Ishikawa (cell line): ENCODE measurements around the gene ZCCHC14.
A peak's percentile ranks its signal among the peaks of the same experiment; 100 is the strongest.
"Not testable (repeated sequence)": the region's sequence is repeated elsewhere in the genome, so short reads cannot be mapped to it uniquely, and the experiment has no call there.

Experiments used
- CEBPB ChIP-seq: IDR thresholded peaks from 2 replicates; pipeline ENCODE4 v1.6.1; 2012
- CREB1 ChIP-seq: IDR thresholded peaks from 2 replicates; pipeline ENCODE4 v1.6.1; 2012; ENCODE audit warnings: low read depth
- EP300 ChIP-seq: IDR thresholded peaks from 2 replicates; pipeline ENCODE4 v1.6.1; 2012; ENCODE audit warnings: borderline replicate concordance
- FOXM1 ChIP-seq: IDR thresholded peaks from 2 replicates; pipeline ENCODE4 v1.6.1; 2012; ENCODE audit warnings: low read depth, borderline replicate concordance
- MAX ChIP-seq: IDR thresholded peaks from 2 replicates; pipeline ENCODE4 v1.6.1; 2012
- RAD21 ChIP-seq: IDR thresholded peaks from 2 replicates; pipeline ENCODE4 v1.6.1; 2012; ENCODE audit warnings: low read depth
- TAF1 ChIP-seq: IDR thresholded peaks from 2 replicates; pipeline ENCODE4 v1.6.1; 2012; ENCODE audit warnings: low read depth, mild to moderate bottlenecking
- USF1 ChIP-seq: IDR thresholded peaks from 2 replicates; pipeline ENCODE4 v1.6.1; 2012
- YY1 ChIP-seq: IDR thresholded peaks from 2 replicates; pipeline ENCODE4 v1.6.1; 2012; ENCODE audit warnings: low read depth
- ZBTB7A ChIP-seq: IDR thresholded peaks from 2 replicates; pipeline ENCODE4 v1.6.1; 2012; ENCODE audit warnings: low read depth
- TF ChIP-seq, protein P1 (sequence below): IDR thresholded peaks from 2 replicates; pipeline ENCODE4 v1.6.1; 2012; ENCODE audit warnings: low read depth, mild to moderate bottlenecking

GRCh38 chr16:87521764-87522163 lies 28.9 kb upstream of the ZCCHC14 start:
- TF ChIP-seq EP300, YY1, FOXM1, CEBPB, CREB1, TAF1, RAD21, ZBTB7A, MAX: not testable (repeated sequence)
- TF ChIP-seq, protein P1, sequence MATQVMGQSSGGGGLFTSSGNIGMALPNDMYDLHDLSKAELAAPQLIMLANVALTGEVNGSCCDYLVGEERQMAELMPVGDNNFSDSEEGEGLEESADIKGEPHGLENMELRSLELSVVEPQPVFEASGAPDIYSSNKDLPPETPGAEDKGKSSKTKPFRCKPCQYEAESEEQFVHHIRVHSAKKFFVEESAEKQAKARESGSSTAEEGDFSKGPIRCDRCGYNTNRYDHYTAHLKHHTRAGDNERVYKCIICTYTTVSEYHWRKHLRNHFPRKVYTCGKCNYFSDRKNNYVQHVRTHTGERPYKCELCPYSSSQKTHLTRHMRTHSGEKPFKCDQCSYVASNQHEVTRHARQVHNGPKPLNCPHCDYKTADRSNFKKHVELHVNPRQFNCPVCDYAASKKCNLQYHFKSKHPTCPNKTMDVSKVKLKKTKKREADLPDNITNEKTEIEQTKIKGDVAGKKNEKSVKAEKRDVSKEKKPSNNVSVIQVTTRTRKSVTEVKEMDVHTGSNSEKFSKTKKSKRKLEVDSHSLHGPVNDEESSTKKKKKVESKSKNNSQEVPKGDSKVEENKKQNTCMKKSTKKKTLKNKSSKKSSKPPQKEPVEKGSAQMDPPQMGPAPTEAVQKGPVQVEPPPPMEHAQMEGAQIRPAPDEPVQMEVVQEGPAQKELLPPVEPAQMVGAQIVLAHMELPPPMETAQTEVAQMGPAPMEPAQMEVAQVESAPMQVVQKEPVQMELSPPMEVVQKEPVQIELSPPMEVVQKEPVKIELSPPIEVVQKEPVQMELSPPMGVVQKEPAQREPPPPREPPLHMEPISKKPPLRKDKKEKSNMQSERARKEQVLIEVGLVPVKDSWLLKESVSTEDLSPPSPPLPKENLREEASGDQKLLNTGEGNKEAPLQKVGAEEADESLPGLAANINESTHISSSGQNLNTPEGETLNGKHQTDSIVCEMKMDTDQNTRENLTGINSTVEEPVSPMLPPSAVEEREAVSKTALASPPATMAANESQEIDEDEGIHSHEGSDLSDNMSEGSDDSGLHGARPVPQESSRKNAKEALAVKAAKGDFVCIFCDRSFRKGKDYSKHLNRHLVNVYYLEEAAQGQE: not testable (repeated sequence)
- TF ChIP-seq USF1: peak; percentile 44; the same call in 1 of the 2 replicates
